ENCODE data around the gene EHD3. TPM values are rescaled to one million over a fixed set of nuclear protein-coding genes. Genes with fewer than 3 reads are reported as not detected.
"Not testable (repeated sequence)": the region's sequence is repeated elsewhere in the genome, so short reads cannot be mapped to it uniquely, and the experiment has no call there.

Gene EHD3
- polyA plus RNA-seq, 3 donors: 0.68 to 1.4 (median 1.3) TPM

- 78 to 82% (median 78%) methylated on average over 4 of the region's 4 CpGs for whole genome bisulfite sequencing, 3 donors
- no peak overlapping the region for H3K27ac ChIP-seq (ENCODE audit: low read depth, low read length)
These were observed 35.1 kb downstream of the EHD3 start for GRCh38 chr2:31269087-31269486.

- 85 to 96% (median 94%) methylated on average over 3 of the region's 3 CpGs for WGBS, 3 donors
- H3K27ac ChIP-seq (ENCODE audit: low read depth, low read length): no peak overlapping the region
These were observed 36.2 kb downstream of the EHD3 start for GRCh38 chr2:31270131-31270530.

GRCh38 chr2:31270822-31271231 lies 36.9 kb downstream of the EHD3 start:
- H3K27ac ChIP-seq (ENCODE audit: low read depth, low read length): no peak overlapping the region
- 66 to 69% (median 67%) methylated on average over 7 of the region's 7 CpGs for WGBS, 3 donors

DNA sequence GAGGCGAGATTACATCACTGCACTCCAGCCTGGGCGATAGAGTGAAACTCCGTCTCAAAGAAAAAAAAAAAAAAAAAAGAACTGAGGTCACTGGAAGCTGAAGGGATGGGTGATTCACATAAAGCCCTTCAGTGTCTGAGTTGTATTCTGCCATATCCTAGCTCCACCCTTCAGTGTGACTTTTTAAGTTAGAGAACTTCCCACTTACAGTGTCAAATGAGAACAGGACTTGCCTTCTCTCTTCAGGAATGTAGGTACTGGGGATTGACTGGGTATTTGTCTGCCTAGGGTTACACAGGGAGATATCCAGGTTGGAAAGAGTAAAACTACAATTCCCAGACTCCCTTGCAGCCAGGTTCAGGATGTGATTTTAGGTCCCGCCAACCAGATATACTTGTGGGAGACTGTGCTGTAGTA lies 37.9 kb downstream of the EHD3 start:
- H3K27ac ChIP-seq (ENCODE audit: low read depth, low read length): no peak overlapping the region
- WGBS, 3 donors: 75 to 88% (median 78%) methylated on average over 4 of the region's 4 CpGs

GRCh38 chr2:31274401-31275075 lies 40.6 kb downstream of the EHD3 start:
- WGBS, 3 donors: 62 to 66% (median 64%) methylated on average over 5 of the region's 5 CpGs
- no peak overlapping the region for H3K27ac ChIP-seq (ENCODE audit: low read depth, low read length)

DNA sequence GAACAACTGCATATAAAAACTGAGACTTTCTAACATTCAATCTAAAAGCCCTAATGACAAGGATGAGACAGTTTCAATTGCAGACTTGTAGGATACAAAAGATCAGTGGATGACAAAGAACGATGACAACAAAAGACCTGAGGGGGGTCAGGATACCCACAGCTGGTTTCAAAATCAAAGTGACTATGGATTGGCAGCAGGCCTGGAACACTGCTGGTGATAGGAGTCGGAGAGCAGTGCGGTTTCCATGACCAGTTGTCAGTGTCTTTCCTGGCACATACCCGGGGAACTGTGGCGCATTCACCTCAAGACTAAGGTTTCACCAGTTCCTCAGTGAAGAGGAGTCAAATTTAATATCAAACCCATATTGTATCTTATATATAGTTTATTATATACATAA lies 42.0 kb downstream of the EHD3 start:
- no peak overlapping the region for H3K27ac ChIP-seq (ENCODE audit: low read depth, low read length)
- 77 to 83% (median 83%) methylated on average over 5 of the region's 5 CpGs for WGBS, 3 donors

- no peak overlapping the region for H3K27ac ChIP-seq (ENCODE audit: low read depth, low read length)
- 61 to 68% (median 65%) methylated on average over 4 of the region's 4 CpGs for WGBS, 3 donors
These were observed 43.7 kb downstream of the EHD3 start for GRCh38 chr2:31277621-31278020.

DNA sequence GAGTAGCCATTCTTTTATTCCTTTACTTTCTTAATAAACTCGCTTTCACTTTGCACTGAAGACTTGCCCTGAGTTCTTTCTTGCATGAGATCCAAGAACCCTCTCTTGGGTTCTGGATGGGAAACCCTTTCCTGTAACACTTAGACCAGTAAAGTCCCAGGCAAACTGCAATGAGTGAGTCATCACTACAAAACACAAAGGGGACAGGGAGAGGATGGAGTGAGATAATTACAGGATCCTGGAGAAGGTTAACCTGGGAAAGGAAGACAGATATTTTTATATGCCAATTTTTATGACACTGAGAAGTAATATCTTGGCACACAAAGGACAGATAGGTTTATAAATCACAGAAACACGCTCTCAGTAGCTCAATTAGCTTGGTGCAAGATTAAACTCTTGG lies 48.7 kb downstream of the EHD3 start:
- H3K27ac ChIP-seq (ENCODE audit: low read depth, low read length): no peak overlapping the region
- 76 to 80% (median 77%) methylated on average over 2 of the region's 2 CpGs for WGBS, 3 donors

DNA sequence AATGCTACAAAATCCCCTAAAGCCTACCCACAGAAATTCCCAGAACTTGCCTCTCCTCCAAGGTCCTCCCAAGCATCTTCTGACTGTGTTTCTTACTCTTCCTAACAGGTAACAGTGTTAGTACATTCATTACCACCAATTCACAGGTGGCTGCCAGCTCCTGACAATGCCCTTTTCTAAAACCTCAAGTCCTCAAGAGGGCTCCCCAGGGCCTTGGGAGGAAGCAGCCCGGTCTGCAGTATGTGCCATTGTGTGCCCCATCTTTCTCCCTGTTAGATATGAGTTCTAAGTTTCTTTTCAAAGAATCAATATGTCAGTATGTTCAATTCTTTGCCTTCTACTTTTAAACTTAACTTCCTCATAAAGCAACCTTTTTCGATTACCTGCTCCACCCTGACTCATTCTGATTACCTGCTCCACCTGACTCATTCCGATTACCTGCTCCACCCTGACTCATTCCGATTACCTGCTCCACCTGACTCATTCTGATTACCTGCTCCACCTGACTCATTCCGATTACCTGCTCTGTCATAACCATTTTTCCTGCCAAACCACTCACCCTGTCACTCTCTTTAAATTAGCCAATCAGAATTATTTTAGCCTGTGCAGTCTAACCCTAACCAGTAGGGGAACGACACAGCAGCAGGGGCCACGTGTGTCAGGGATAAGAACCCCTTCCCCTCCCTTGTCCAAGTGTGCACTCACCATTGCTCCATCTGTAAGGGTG lies 49.4 kb downstream of the EHD3 start:
- H3K27ac ChIP-seq (ENCODE audit: low read depth, low read length): not testable (repeated sequence)
- 61 to 84% (median 82%) methylated on average over 6 to 7 of the region's 7 CpGs for WGBS, 3 donors

GRCh38 chr2:31284107-31284506 lies 50.2 kb downstream of the EHD3 start:
- no peak overlapping the region for H3K27ac ChIP-seq (ENCODE audit: low read depth, low read length)
- WGBS, 3 donors: 70 to 84% (median 74%) methylated on average over 2 of the region's 2 CpGs

- H3K27ac ChIP-seq (ENCODE audit: low read depth, low read length): no peak overlapping the region
- 46 to 80% (median 71%) methylated on average over 4 of the region's 4 CpGs for WGBS, 3 donors
These were observed 52.3 kb downstream of the EHD3 start for GRCh38 chr2:31286230-31286629.

DNA sequence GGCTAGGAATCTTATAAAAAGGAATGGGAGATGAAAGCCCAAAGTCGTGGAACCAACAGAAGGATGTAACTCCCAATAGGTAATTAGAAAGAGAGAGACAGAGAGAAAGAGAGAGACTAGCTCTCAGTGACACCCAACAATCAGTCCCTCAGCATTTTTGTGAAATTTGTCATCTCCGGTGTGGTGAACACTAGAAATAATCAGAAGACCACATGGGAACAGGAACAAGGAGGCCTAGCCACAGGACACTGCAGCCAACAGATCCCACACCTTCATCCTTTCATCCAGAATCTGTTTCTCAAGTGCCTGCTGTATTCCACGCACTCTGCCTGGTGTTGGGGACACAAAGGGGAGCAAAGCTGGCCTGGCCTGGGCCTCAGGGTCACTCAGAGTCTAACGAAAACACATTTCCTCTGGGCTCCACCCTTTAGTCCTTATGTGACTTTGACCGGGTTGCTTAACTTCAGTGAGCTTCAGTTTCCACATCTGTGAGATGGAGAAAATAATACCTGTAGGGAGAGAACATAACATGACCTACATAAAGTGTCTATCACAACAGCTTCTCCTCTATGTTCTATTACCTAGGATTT lies 53.1 kb downstream of the EHD3 start:
- 75 to 79% (median 79%) methylated on average over 5 of the region's 5 CpGs for WGBS, 3 donors
- H3K27ac ChIP-seq (ENCODE audit: low read depth, low read length): no peak overlapping the region

DNA sequence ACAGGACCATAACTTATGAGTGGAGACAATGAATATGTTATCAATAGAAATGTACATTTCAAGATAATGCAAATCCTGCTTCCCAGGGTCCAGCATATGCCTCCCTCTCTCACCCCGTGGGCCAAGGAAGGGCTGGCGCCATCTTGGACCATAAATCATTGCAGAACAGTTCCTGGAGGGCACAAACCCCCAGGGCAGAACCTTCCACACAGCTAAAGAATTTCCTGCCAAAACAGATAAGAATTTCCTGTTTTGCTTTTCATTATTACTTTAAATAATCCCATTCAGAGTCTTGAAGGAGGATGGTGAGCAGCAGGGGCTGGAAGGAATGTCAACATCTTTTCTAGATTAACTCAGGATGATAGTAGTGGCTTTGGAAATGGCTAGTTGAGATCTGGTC lies 53.7 kb downstream of the EHD3 start:
- H3K27ac ChIP-seq (ENCODE audit: low read depth, low read length): no peak overlapping the region
- 40 to 67% (median 43%) methylated on average over 2 of the region's 2 CpGs for WGBS, 3 donors

- no peak overlapping the region for H3K27ac ChIP-seq (ENCODE audit: low read depth, low read length)
- WGBS, 3 donors: 67 to 98% (median 83%) methylated on average over 1 of the region's 1 CpG
These were observed 60.2 kb downstream of the EHD3 start for GRCh38 chr2:31294196-31294595.

GRCh38 chr2:31296641-31297287 lies 62.8 kb downstream of the EHD3 start:
- H3K27ac ChIP-seq (ENCODE audit: low read depth, low read length): no peak overlapping the region
- 57 to 62% (median 57%) methylated on average over 8 of the region's 8 CpGs for WGBS, 3 donors

- H3K27ac ChIP-seq (ENCODE audit: low read depth, low read length): no peak overlapping the region
- WGBS, 3 donors: 24 to 76% (median 32%) methylated on average over 1 of the region's 1 CpG
These were observed 63.8 kb downstream of the EHD3 start for GRCh38 chr2:31297751-31298150.

DNA sequence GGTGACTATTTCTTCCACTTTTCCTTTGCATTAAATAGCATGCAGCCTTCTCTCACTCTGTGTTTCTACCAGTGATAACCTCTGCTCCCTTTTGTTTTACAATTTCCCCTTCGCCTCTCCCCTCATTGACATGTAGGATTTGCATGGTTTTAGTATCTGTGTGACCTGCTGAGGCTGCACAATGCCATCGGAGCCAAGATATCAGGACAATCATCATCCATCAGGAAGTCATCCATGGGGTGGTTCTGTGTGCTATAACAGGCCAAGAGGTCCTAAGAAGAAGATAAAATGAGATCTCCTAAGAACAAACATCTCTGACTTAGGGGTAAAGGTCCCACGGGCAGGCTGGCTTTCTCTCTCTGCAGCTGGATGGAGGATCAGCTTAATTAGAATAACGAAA lies 65.6 kb downstream of the EHD3 start:
- 47 to 68% (median 67%) methylated on average over 4 of the region's 4 CpGs for WGBS, 3 donors
- H3K27ac ChIP-seq (ENCODE audit: low read depth, low read length): no peak overlapping the region

GRCh38 chr2:31300309-31300708 lies 66.4 kb downstream of the EHD3 start:
- H3K27ac ChIP-seq (ENCODE audit: low read depth, low read length): no peak overlapping the region

DNA sequence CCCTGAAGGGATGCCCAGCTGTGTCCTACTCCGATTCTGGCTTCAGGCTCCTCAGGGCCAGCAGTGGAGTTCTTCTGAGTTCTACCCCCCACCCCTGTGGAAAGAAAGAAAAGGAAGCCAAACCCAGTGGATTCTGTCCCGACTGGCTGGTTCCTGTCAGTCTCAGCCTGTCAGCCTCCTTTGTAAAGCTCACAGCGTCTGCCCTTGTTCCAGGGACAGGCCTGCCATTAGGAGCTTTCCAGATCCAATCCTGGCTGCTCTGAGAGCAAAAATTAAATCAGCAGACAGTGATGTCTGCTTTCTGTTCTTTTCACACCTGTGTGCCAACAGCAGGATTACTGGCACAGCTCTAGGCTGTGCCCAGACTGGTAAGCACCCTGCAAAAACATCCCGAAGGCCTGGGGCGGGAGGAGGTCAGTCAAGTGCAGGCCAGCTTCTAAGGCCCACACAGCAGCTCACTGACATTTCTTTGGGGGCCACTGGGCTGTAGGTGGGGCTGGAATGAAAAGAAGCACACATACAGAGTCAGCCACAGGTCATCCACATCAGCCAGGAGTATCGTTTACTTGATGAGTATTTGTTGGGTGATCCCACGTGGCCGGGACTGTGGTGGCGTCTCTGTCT lies 69.1 kb downstream of the EHD3 start:
- no peak overlapping the region for H3K27ac ChIP-seq (ENCODE audit: low read depth, low read length)
- 71 to 83% (median 77%) methylated on average over 9 of the region's 9 CpGs for WGBS, 3 donors

All from adipose tissue (tissue), 3 donors.